Epithelial cell of proximal tubule (primary cell): ENCODE results near the gene MAD1L1. TPM values are rescaled to one million over a fixed set of nuclear protein-coding genes. Genes with fewer than 3 reads are reported as not detected.

ENCODE experiments used
- DNase-seq: peaks from one replicate; pipeline ENCODE4 v3.0.0-alpha.2; 2011; ENCODE audit warnings: low read depth
- H3K4me3 ChIP-seq: 2 replicates; pipeline ENCODE4 v1.5.1; 2011; ENCODE audit warnings: low read depth, mild to moderate bottlenecking, low read length
- CTCF ChIP-seq: conservative IDR thresholded peaks from 2 replicates; pipeline ENCODE4 v1.5.1; 2012; ENCODE audit warnings: low read depth, mild to moderate bottlenecking, low read length
- total RNA-seq: library from RNA; depleted of rRNA; stranded (reverse); fragments of >200 nt; gene quantifications from 2 replicates; pipeline ENCODE4 v1.2.3, GENCODE V29; 2015

MAD1L1 gene
- total RNA-seq, 1 donor from 2014 or later: 83.4 TPM

- no peak overlapping the region for H3K4me3 ChIP-seq
- DNase-seq: no peak
- TF ChIP-seq CTCF: no peak
Observed at GRCh38 chr7:2259480-2259879, 26.7 kb upstream of the MAD1L1 start.

- TF ChIP-seq CTCF: no peak
- DNase-seq: no peak
Observed at GRCh38 chr7:2258661-2259365, 26.1 kb upstream of the MAD1L1 start.

GRCh38 chr7:2257651-2258050 is 24.9 kb upstream of the MAD1L1 start:
- no peak overlapping the region for H3K4me3 ChIP-seq
- DNase-seq: no peak
- TF ChIP-seq CTCF: no peak

More at GRCh38 chr7:2258661-2259365, 26.1 kb upstream of the MAD1L1 start:
- no peak overlapping the region for H3K4me3 ChIP-seq

GRCh38 chr7:2257046-2257551 is 24.4 kb upstream of the MAD1L1 start:
- H3K4me3 ChIP-seq: no peak overlapping the region
- no peak for TF ChIP-seq CTCF
- DNase-seq: no peak

GRCh38 chr7:2256306-2257045 is 23.7 kb upstream of the MAD1L1 start:
- no peak for TF ChIP-seq CTCF
- DNase-seq: no peak
- no peak overlapping the region for H3K4me3 ChIP-seq

GRCh38 chr7:2255145-2256139 is 22.7 kb upstream of the MAD1L1 start:
- H3K4me3 ChIP-seq: no peak overlapping the region
- no peak for DNase-seq
- no peak for TF ChIP-seq CTCF
